CD4-positive, alpha-beta T cell (primary cell): ENCODE measurements around the gene ZMYND10. TPM values are rescaled to one million over a fixed set of nuclear protein-coding genes. Genes with fewer than 3 reads are reported as not detected.

Source experiments
- ATAC-seq: fragments of 200-7000 bp; cut with Tn5 transposase; one replicate; pipeline ENCODE4 v1.10.0; 2022; ENCODE audit warnings: mild to moderate bottlenecking; ENCODE audit not compliant: poor library complexity
- CTCF ChIA-PET: fragments of 350-600 bp; sonication (Branson Sonifier 250); formaldehyde crosslinking; loops from one replicate; lab custom pipeline; 2021; ENCODE audit warnings: antibody characterized with exemption, inconsistent platforms; lab: Charles Lee
- POLR2A ChIA-PET: fragments of 350-600 bp; sonication (Branson Sonifier 250); formaldehyde crosslinking; loops from one replicate; lab custom pipeline; 2021; ENCODE audit warnings: antibody characterized with exemption, inconsistent platforms; lab: Charles Lee
- DNase-seq, 14 experiments: peaks; one replicate each; pipeline ENCODE4 v3.0.0-alpha.2; 2013 to 2020; ENCODE audit warnings: mixed read lengths in 2 of 14
- H3K27ac ChIP-seq, 2 donors: one replicate each; pipeline versions ENCODE4 v1.5.1 to v1.7.0; 2013; ENCODE audit warnings: low read length in 2 of 2, low read depth in 1 of 2, mild to moderate bottlenecking in 1 of 2
- H3K27me3 ChIP-seq, 2 experiments: 1 replicate in 1 of 2; 2 replicates in 1 of 2; pipeline versions ENCODE4 v1.6.1 to v1.7.0; 2013; ENCODE audit warnings: low read length in 2 of 2, control low read depth in 1 of 2, mild to moderate bottlenecking in 1 of 2, moderate library complexity in 1 of 2; ENCODE audit not compliant: insufficient read depth in 2 of 2, control insufficient read depth in 1 of 2
- H3K36me3 ChIP-seq: one replicate; pipeline ENCODE4 v1.6.1; 2013; ENCODE audit warnings: low read length, control low read depth; ENCODE audit not compliant: insufficient read depth
- H3K4me1 ChIP-seq: one replicate; pipeline ENCODE4 v1.6.1; 2013; ENCODE audit warnings: low read length, control low read depth; ENCODE audit not compliant: insufficient read depth
- H3K4me3 ChIP-seq: one replicate; pipeline ENCODE4 v1.5.1; 2013; ENCODE audit warnings: mild to moderate bottlenecking, low read length, moderate library complexity
- H3K9me3 ChIP-seq, 2 experiments: 1 replicate in 1 of 2; 2 replicates in 1 of 2; pipeline versions ENCODE4 v1.6.1 to v1.7.0; 2013; ENCODE audit warnings: low read length in 2 of 2, mild to moderate bottlenecking in 2 of 2, control low read depth in 1 of 2, moderate library complexity in 1 of 2; ENCODE audit not compliant: control insufficient read depth in 1 of 2, insufficient read depth in 1 of 2
- H3K27ac Mint-ChIP-seq: one replicate; pipeline ENCODE4 v1.8.0; 2020; ENCODE audit warnings: mixed read lengths
- H3K27me3 Mint-ChIP-seq: one replicate; pipeline ENCODE4 v1.8.0; 2021; ENCODE audit warnings: mixed read lengths
- H3K36me3 Mint-ChIP-seq: one replicate; pipeline ENCODE4 v1.8.0; 2021; ENCODE audit warnings: low read depth, mixed read lengths
- H3K4me1 Mint-ChIP-seq: one replicate; pipeline ENCODE4 v1.8.0; 2021; ENCODE audit warnings: low read depth, mixed read lengths
- H3K4me3 Mint-ChIP-seq: one replicate; pipeline ENCODE4 v1.8.0; 2020; ENCODE audit warnings: mild to moderate bottlenecking, mixed read lengths
- H3K9me3 Mint-ChIP-seq: one replicate; pipeline ENCODE4 v1.8.0; 2020; ENCODE audit warnings: mixed read lengths
- intact Hi-C, 2 experiments: fragments of 100-400 bp; cut with DNase I in 1 of 2; cut with micrococcal nuclease in 1 of 2; formaldehyde crosslinking; loops; one replicate each; pipeline versions ENCODE4 v1.15.1 to v1.9.0; 2023 to 2025; cut with DNase I, micrococcal nuclease
- total RNA-seq, 174 experiments: library from RNA in 2 of 174; stranded (reverse) in 2 of 174; gene quantifications; one replicate each; pipeline ENCODE4 v1.2.3 and lab custom pipeline; 2021 to 2026
- TF ChIP-seq, protein P1 (sequence below): fragments of 200-600 bp; IDR thresholded peaks from one replicate; pipeline ENCODE4 v1.8.0; 2022; ENCODE audit warnings: antibody characterized with exemption, mild to moderate bottlenecking

The ZMYND10 gene
- total RNA-seq, 2 experiments from 2014 or later = 1.7 to 1.8 TPM

GRCh38 chr3:50352781-50353180 is 7.2 kb upstream of the ZMYND10 start:
- POLR2A ChIA-PET = interaction anchor here (2.5 to 6.4 kb wide), 3 partner anchors 13 to 54 kb away, joined by 9 to 57 read pairs (median 42); partner anchors contain the start of genes HYAL3, NAA80 and RASSF1
- Histone ChIP-seq H3K27me3 (no peaks in the 10 kb centered on the region), H3K9me3 (no peaks in the 10 kb centered on the region), H3K27ac (no peak overlapping the region), H3K4me1 (peaks cover 74% of the 10 kb centered on the region), H3K36me3 (peaks cover 72% of the 10 kb centered on the region), H3K4me3 (no peak overlapping the region)
- Mint-ChIP-seq H3K27ac (peak overlapping the region; percentile 53), H3K36me3 (peaks cover 67% of the 10 kb centered on the region), H3K9me3 (no peaks in the 10 kb centered on the region), H3K4me3 (peak overlapping the region; percentile 49), H3K4me1 (peaks cover 64% of the 10 kb centered on the region), H3K27me3 (no peaks in the 10 kb centered on the region)
- intact Hi-C loops = loop anchor here in 1 of 2 experiments (5.0 kb wide), 2 partner anchors 1040 to 1150 kb away; partner anchors contain the start of genes DCAF1 and RBM15B
- DNase-seq = peak in 2 of 14 experiments; percentile 49 to 58
- TF ChIP-seq, protein P1, sequence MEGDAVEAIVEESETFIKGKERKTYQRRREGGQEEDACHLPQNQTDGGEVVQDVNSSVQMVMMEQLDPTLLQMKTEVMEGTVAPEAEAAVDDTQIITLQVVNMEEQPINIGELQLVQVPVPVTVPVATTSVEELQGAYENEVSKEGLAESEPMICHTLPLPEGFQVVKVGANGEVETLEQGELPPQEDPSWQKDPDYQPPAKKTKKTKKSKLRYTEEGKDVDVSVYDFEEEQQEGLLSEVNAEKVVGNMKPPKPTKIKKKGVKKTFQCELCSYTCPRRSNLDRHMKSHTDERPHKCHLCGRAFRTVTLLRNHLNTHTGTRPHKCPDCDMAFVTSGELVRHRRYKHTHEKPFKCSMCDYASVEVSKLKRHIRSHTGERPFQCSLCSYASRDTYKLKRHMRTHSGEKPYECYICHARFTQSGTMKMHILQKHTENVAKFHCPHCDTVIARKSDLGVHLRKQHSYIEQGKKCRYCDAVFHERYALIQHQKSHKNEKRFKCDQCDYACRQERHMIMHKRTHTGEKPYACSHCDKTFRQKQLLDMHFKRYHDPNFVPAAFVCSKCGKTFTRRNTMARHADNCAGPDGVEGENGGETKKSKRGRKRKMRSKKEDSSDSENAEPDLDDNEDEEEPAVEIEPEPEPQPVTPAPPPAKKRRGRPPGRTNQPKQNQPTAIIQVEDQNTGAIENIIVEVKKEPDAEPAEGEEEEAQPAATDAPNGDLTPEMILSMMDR = no peak
- ATAC-seq = no peak
- CTCF ChIA-PET = interaction anchor here (0.7 to 1.1 kb wide), 3 partner anchors 13 to 1039 kb away, joined by 3 read pairs; no protein-coding TSS in a partner anchor

DNA sequence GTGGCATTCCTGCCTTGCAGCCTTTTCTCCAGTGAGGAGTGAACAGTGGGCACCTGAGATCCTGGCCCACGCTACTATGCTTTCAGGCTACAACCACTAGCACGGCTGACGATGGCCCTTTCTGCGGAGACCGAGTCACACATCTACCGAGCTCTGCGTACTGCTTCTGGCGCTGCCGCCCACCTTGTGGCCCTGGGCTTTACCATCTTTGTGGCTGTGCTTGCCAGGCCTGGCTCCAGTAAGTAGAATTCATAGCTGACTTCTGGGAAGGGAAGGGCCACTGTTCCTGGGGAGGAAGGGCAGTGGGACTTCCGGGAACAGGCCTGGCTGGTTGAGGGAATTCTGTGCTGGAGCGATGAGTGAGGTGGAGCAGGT is 5.8 kb upstream of the ZMYND10 start:
- Histone ChIP-seq H3K27ac (peak overlapping the region; percentile 94 to 97), H3K36me3 (peaks cover 63% of the 10 kb centered on the region), H3K9me3 (no peaks in the 10 kb centered on the region), H3K27me3 (no peaks in the 10 kb centered on the region), H3K4me1 (peaks cover 73% of the 10 kb centered on the region), H3K4me3 (peak overlapping the region; percentile 76)
- peaks cover 64% of the 10 kb centered on the region for H3K36me3 Mint-ChIP-seq
- H3K27ac Mint-ChIP-seq = peak overlapping the region; percentile 99
- no peak for ATAC-seq
- no peaks in the 10 kb centered on the region for H3K9me3 Mint-ChIP-seq
- H3K27me3 Mint-ChIP-seq = no peaks in the 10 kb centered on the region
- CTCF ChIA-PET = interaction anchor here (0.9 to 1.7 kb wide), 4 partner anchors 27 to 1038 kb away, joined by 3 to 8 read pairs (median 4); no protein-coding TSS in a partner anchor
- TF ChIP-seq, protein P1 = no peak
- H3K4me3 Mint-ChIP-seq = peak overlapping the region; percentile 97
- POLR2A ChIA-PET = interaction anchor here (0.6 to 4.9 kb wide), 20 partner anchors 8 to 1034 kb away, joined by 3 to 214 read pairs (median 6); partner anchors contain the start of genes C3orf18, GNAI2, HEMK1 and HYAL2
- intact Hi-C loops = loop anchor here (1.0 to 5.0 kb wide), 6 partner anchors 8 to 1151 kb away; partner anchors contain the start of genes TMEM115 (in 2 of the 2), DCAF1 (in 1 of the 2), IFRD2 (in 1 of the 2) and RBM15B (in 1 of the 2)
- peaks cover 61% of the 10 kb centered on the region for H3K4me1 Mint-ChIP-seq
- no peak for DNase-seq

DNA sequence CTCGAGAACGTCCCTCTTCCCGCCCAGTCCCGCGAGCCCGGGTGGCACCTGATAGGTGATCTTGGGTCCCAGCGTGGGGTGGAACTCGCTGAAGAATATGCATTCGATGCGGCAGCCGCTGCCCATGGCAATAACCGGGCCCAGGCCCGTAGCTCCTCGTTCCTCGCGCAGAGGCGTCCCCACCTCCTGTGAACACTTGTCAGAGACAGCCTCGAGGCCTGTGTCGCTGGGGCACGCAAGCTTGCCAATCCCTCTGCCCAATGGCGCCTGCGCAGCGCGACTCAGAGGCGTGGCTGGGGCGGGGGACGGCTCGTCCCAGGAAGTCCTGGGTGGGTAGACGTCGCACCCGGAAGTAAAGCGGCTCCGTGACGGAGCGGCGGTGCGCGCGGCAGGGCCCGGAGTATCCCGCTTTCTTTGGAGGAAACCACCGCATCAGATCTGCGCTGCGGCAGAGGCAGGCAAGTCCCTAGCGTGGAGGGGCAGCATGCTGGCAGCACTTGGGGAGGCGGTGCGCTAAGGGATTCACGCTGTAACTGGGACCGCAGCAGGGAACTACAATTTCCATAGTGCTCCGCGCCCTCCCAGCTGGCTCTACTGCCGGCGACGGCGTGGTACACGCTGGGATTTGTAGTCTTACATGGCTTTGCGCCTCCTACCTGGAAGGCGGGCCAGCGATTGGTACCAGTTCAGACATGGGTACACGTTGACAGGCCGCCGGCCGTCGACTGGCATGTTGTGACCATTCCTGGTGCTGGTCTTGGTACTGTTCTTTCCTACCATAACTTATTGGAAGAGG is 5.2 kb upstream of the ZMYND10 start, which contains the start of the genes CYB561D2 and NPRL2:
Gene CYB561D2, plus strand, starts transcription at position 336 of the 796 bp plus-strand sequence. CDS start 572 bp downstream, outside the sequence.
Gene NPRL2, minus strand, starts transcription at position 249 of the 796 bp plus-strand sequence. Its CDS starts 123 bp downstream, at position 126.
- ChIA-PET POLR2A (interaction anchor here (0.6 to 4.9 kb wide), 27 partner anchors 9 to 1929 kb away, joined by 3 to 214 read pairs (median 5); partner anchors contain the start of genes C3orf18, GNAI2, HEMK1 and HYAL2), CTCF (interaction anchor here (0.7 to 2.0 kb wide), 8 partner anchors 9 to 1039 kb away, joined by 3 to 12 read pairs (median 4); no protein-coding TSS in a partner anchor)
- H3K4me1 Mint-ChIP-seq = peaks cover 64% of the 10 kb centered on the region
- peaks cover 58% of the 10 kb centered on the region for H3K36me3 ChIP-seq
- no peaks in the 10 kb centered on the region for H3K27me3 ChIP-seq
- H3K9me3 ChIP-seq = no peaks in the 10 kb centered on the region
- ATAC-seq = peak; percentile 85
- H3K4me3 Mint-ChIP-seq = peak within 1 kb of the TSS; percentile 97
- no peaks in the 10 kb centered on the region for H3K9me3 Mint-ChIP-seq
- H3K4me1 ChIP-seq = peaks cover 73% of the 10 kb centered on the region
- intact Hi-C loops = loop anchor here (1.0 to 5.0 kb wide), 6 partner anchors 9 to 1152 kb away; partner anchors contain the start of genes TMEM115 (in 2 of the 2), DCAF1 (in 1 of the 2), IFRD2 (in 1 of the 2) and RBM15B (in 1 of the 2)
- peaks cover 63% of the 10 kb centered on the region for H3K36me3 Mint-ChIP-seq
- DNase-seq = peak; percentile 98 to 100 (median 99)
- peak within 1 kb of the TSS; percentile 99 for H3K27ac Mint-ChIP-seq
- TF ChIP-seq, protein P1 = no peak
- no peaks in the 10 kb centered on the region for H3K27me3 Mint-ChIP-seq
- H3K4me3 ChIP-seq = peak within 1 kb of the TSS; percentile 76
- H3K27ac ChIP-seq = peak within 1 kb of the TSS; percentile 94 to 97
